HFFc6 (cell line): Measurements from ENCODE around the gene GALNTL6. TPM values are rescaled to one million over a fixed set of nuclear protein-coding genes. Genes with fewer than 3 reads are reported as not detected.

Experiments used
- DNase-seq: peaks from one replicate; pipeline ENCODE4 v3.0.0-alpha.2; 2018
- H3K27ac Mint-ChIP-seq: 2 replicates; pipeline ENCODE4 v1.8.0; 2020; ENCODE audit warnings: mild to moderate bottlenecking, mixed read lengths
- H3K27me3 Mint-ChIP-seq: 2 replicates; pipeline ENCODE4 v1.8.0; 2021; ENCODE audit warnings: mild to moderate bottlenecking, moderate library complexity, mixed read lengths; ENCODE audit not compliant: insufficient read depth
- H3K36me3 Mint-ChIP-seq: 2 replicates; pipeline ENCODE4 v1.8.0; 2021; ENCODE audit warnings: low read depth, mixed read lengths
- H3K4me1 Mint-ChIP-seq: 2 replicates; pipeline ENCODE4 v1.8.0; 2020; ENCODE audit warnings: low read depth, mixed read lengths
- H3K4me3 Mint-ChIP-seq: 2 replicates; pipeline ENCODE4 v1.8.0; 2020; ENCODE audit warnings: mild to moderate bottlenecking, moderate library complexity, mixed read lengths
- H3K9me3 Mint-ChIP-seq: 2 replicates; pipeline ENCODE4 v1.8.0; 2020; ENCODE audit warnings: mild to moderate bottlenecking, mixed read lengths
- total RNA-seq, 6 experiments: library from RNA; stranded (reverse); fragmentation: NEBNext Ultra II Directional; extraction: Animal tissue kit (Norgen Biotek cat#: 25700); gene quantifications; 2 replicates in 1 of 6; 3 replicates in 5 of 6; pipeline ENCODE4 v1.2.3, GENCODE V29; 2021
- TF ChIP-seq, protein P1 (sequence below): fragments of 200-600 bp; sonication (generic); IDR thresholded peaks from 2 replicates; pipeline ENCODE4 v1.5.0; 2021; ENCODE audit warnings: antibody characterized with exemption, mild to moderate bottlenecking

Gene GALNTL6
- total RNA-seq, 6 experiments from 2014 or later = 0.07 TPM; not detected in 5

DNA sequence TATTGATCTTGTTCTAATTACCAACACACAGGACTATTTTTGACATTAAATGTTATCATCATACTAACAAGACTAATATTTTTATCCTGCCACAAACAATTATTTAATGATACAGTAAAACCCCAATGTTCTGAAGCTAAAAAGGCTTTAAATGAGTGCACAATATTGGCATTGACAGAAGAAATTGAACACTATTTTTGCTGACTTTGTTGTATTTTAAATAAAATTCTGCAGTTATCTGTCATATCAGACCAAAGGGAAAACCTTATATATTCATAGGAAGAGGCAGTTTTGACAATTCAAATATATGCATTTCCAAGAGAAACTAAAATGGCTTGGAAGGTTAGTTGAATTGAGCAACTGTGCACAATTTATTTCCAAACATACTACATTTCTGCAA, 957.6 kb downstream of the GALNTL6 start:
- H3K27ac Mint-ChIP-seq = no peak overlapping the region
- no peaks in the 10 kb centered on the region for H3K36me3 Mint-ChIP-seq
- H3K4me1 Mint-ChIP-seq = no peaks in the 10 kb centered on the region
- H3K9me3 Mint-ChIP-seq = peaks cover 21% of the 10 kb centered on the region; the same call in 1 of the 2 replicates
- TF ChIP-seq, protein P1, sequence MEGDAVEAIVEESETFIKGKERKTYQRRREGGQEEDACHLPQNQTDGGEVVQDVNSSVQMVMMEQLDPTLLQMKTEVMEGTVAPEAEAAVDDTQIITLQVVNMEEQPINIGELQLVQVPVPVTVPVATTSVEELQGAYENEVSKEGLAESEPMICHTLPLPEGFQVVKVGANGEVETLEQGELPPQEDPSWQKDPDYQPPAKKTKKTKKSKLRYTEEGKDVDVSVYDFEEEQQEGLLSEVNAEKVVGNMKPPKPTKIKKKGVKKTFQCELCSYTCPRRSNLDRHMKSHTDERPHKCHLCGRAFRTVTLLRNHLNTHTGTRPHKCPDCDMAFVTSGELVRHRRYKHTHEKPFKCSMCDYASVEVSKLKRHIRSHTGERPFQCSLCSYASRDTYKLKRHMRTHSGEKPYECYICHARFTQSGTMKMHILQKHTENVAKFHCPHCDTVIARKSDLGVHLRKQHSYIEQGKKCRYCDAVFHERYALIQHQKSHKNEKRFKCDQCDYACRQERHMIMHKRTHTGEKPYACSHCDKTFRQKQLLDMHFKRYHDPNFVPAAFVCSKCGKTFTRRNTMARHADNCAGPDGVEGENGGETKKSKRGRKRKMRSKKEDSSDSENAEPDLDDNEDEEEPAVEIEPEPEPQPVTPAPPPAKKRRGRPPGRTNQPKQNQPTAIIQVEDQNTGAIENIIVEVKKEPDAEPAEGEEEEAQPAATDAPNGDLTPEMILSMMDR = no peak
- H3K4me3 Mint-ChIP-seq = no peak overlapping the region
- DNase-seq = no peak
- H3K27me3 Mint-ChIP-seq = peaks cover 1% of the 10 kb centered on the region; the same call in 1 of the 2 replicates

DNA sequence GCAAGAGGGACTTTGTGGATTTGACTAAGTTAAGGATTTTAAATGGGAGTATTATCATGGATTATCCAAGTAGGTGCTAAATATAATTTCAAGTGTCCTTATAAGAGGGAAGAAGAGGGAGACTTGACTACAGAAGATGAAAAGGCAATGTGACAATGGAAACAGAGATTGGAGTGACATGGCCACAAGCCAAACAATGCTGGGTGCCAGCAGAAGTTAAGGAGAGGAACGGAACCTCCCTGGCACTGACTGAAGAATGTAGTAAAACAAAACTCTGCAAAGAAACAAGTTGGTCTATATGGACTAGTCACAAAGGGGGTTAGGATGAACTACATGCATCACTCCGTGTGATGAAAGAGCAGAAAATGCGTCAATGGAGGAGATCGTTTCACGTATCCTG, 959.6 kb downstream of the GALNTL6 start:
- peaks cover 15% of the 10 kb centered on the region; the same call in 1 of the 2 replicates for H3K9me3 Mint-ChIP-seq
- no peak for DNase-seq
- TF ChIP-seq, protein P1 = no peak
- H3K27ac Mint-ChIP-seq = no peak overlapping the region
- no peak overlapping the region for H3K4me3 Mint-ChIP-seq
- no peaks in the 10 kb centered on the region for H3K36me3 Mint-ChIP-seq
- no peaks in the 10 kb centered on the region for H3K4me1 Mint-ChIP-seq
- peaks cover 1% of the 10 kb centered on the region; the same call in 1 of the 2 replicates for H3K27me3 Mint-ChIP-seq

DNA sequence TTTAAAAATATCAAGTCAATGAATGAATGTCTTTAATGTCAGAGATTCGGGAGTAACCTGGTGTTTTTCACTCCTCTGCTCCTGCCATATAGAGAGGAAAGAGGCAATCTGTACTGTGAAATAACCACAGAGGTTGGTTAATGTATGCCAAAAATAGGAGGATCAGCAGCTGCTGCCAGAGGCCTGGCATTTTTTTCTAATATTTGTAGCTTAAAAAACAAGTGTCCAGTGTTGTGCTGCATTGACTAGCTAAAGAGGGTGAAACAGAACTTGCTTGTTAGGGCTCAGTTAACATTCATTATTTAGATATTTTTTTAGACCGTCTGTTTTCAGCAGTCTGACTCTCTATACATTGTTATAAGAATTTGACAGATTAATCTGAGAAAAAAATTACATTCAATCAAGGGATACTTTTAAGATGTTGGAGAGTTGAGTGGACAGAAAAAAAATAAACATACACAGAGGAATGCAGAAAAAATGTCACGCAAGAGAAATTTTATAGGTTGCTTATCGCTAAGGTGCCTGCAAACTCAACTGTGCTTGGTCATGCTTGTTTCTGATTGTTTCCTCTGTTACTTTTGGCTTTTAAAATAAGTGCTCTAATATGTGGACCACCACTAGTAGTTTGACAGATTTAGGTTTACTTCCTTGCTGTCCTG, 963.1 kb downstream of the GALNTL6 start:
- Mint-ChIP-seq H3K4me3 (no peak overlapping the region), H3K36me3 (no peaks in the 10 kb centered on the region), H3K27me3 (peaks cover 1% of the 10 kb centered on the region), H3K27ac (no peak overlapping the region), H3K4me1 (no peaks in the 10 kb centered on the region), H3K9me3 (peaks cover 13% of the 10 kb centered on the region; the same call in 1 of the 2 replicates)
- no peak for DNase-seq
- TF ChIP-seq, protein P1 = no peak

- H3K4me1 Mint-ChIP-seq = no peaks in the 10 kb centered on the region
- H3K27me3 Mint-ChIP-seq = peaks cover 1% of the 10 kb centered on the region
- no peak overlapping the region for H3K4me3 Mint-ChIP-seq
- DNase-seq = no peak
- peaks cover 13% of the 10 kb centered on the region; the same call in 1 of the 2 replicates for H3K9me3 Mint-ChIP-seq
- H3K36me3 Mint-ChIP-seq = no peaks in the 10 kb centered on the region
- TF ChIP-seq, protein P1 = no peak
- H3K27ac Mint-ChIP-seq = no peak overlapping the region
These were observed 964.7 kb downstream of the GALNTL6 start for GRCh38 chr4:172777729-172778431.

DNA sequence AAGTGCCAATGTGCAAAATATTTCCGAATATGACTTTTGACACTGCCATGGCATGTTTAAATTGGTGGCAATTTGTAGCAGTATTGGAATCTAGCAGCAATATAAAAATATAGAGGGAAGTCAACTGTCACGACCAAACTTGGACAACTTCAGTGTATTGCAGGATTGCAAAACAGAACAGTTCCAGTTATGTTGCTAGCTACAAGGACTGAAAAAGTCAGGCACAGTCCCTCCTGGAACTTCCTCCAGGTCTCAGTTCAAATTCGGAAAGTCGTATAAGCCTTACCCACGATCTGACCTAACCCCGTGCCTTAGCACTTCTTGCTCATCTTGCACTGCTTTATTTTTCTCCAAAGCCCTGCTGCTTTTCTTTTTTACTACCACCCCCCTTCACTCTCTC, 965.4 kb downstream of the GALNTL6 start:
- peaks cover 13% of the 10 kb centered on the region; the same call in 1 of the 2 replicates for H3K9me3 Mint-ChIP-seq
- H3K4me1 Mint-ChIP-seq = no peaks in the 10 kb centered on the region
- H3K27me3 Mint-ChIP-seq = no peaks in the 10 kb centered on the region; the same call in none of the 2 replicates
- DNase-seq = no peak
- no peak overlapping the region for H3K27ac Mint-ChIP-seq
- TF ChIP-seq, protein P1 = no peak
- no peak overlapping the region for H3K4me3 Mint-ChIP-seq
- no peaks in the 10 kb centered on the region for H3K36me3 Mint-ChIP-seq
